A673 (cell line): ENCODE data around the gene CAPN13. TPM values are rescaled to one million over a fixed set of nuclear protein-coding genes. Genes with fewer than 3 reads are reported as not detected.

Experiments
- BruUV-seq: library from RNA; stranded (reverse); fragments of 400-500 nt; replicated peaks from 2 replicates; lab custom pipeline; 2021; lab: Mats Ljungman, UMichigan
- CTCF ChIA-PET: fragments of 300-600 bp; sonication (Branson Sonifier 250); formaldehyde crosslinking; loops from one replicate; lab custom pipeline; 2022; ENCODE audit warnings: antibody characterized with exemption; lab: Charles Lee
- POLR2A ChIA-PET: fragments of 300-600 bp; sonication (Branson Sonifier 250); formaldehyde crosslinking; loops from one replicate; lab custom pipeline; 2022; ENCODE audit warnings: antibody characterized with exemption; ENCODE audit not compliant: low non-redundant PET; lab: Charles Lee
- DNase-seq: peaks from one replicate; pipeline ENCODE4 v3.0.0-alpha.2; 2015; ENCODE audit warnings: low spot score
- H3K27ac ChIP-seq: fragments of 200-600 bp; sonication (generic); 2 replicates; pipeline ENCODE4 v1.5.1; 2016; ENCODE audit warnings: mixed run types, low read depth, mild to moderate bottlenecking, mixed read lengths, antibody characterized with exemption, low read length; ENCODE audit not compliant: poor library complexity, severe bottlenecking
- H3K27me3 ChIP-seq: fragments of 200-600 bp; sonication (generic); replicated peaks from 2 replicates; pipeline ENCODE4 v1.6.1; 2017; ENCODE audit warnings: mixed run types, low read depth, mild to moderate bottlenecking, mixed read lengths, antibody characterized with exemption, low read length; ENCODE audit not compliant: insufficient read depth, poor library complexity
- H3K36me3 ChIP-seq: fragments of 200-600 bp; sonication (generic); 2 replicates; pipeline ENCODE4 v1.6.1; 2016; ENCODE audit warnings: mixed run types, mild to moderate bottlenecking, mixed read lengths, antibody characterized with exemption, low read length; ENCODE audit not compliant: insufficient read depth, poor library complexity, severe bottlenecking
- H3K4me1 ChIP-seq: fragments of 200-600 bp; sonication (generic); 2 replicates; pipeline ENCODE4 v1.6.1; 2017; ENCODE audit warnings: mixed run types, mild to moderate bottlenecking, mixed read lengths, antibody characterized with exemption, low read length; ENCODE audit not compliant: insufficient read depth, poor library complexity, severe bottlenecking
- H3K4me3 ChIP-seq: fragments of 200-600 bp; sonication (generic); 2 replicates; pipeline ENCODE4 v1.5.1; 2016; ENCODE audit warnings: low read depth, mixed run types, mild to moderate bottlenecking, mixed read lengths, low read length; ENCODE audit not compliant: poor library complexity, severe bottlenecking
- H3K9me3 ChIP-seq: fragments of 200-600 bp; sonication (generic); 2 replicates; pipeline ENCODE4 v1.6.1; 2016; ENCODE audit warnings: mixed run types, low read depth, mild to moderate bottlenecking, mixed read lengths, antibody characterized with exemption, low read length; ENCODE audit not compliant: poor library complexity, severe bottlenecking
- CTCF ChIP-seq: fragments of 300-800, 200-600 bp; sonication (generic); conservative IDR thresholded peaks from 2 replicates; pipeline ENCODE4 v1.5.1; 2017; ENCODE audit warnings: low read depth, mild to moderate bottlenecking, antibody characterized with exemption, low read length, moderate library complexity, mixed read lengths
- EZH2 ChIP-seq: fragments of 200-600 bp; sonication (generic); IDR thresholded peaks from 2 replicates; pipeline ENCODE4 v1.6.1; 2017; ENCODE audit warnings: borderline replicate concordance, low read depth, mild to moderate bottlenecking, mixed read lengths, antibody characterized with exemption, low read length; ENCODE audit not compliant: poor library complexity, severe bottlenecking
- intact Hi-C: fragments of 100-400 bp; cut with micrococcal nuclease; formaldehyde crosslinking; loops from one replicate; pipeline ENCODE4 v1.10.0; 2022; ENCODE audit not compliant: unreplicated experiment
- total RNA-seq: library from RNA; stranded (reverse); gene quantifications from 2 replicates; pipeline ENCODE4 v1.2.3, GENCODE V29; 2021

Gene CAPN13
- total RNA-seq, 1 experiment from 2014 or later, result not detected

GRCh38 chr2:30732376-30732775 is 74.9 kb downstream of the CAPN13 start:
- no peaks in the 10 kb centered on the region for H3K4me1 ChIP-seq
- H3K9me3 ChIP-seq, result no peaks in the 10 kb centered on the region
- DNase-seq, result no peak
- no peak overlapping the region for H3K4me3 ChIP-seq
- TF ChIP-seq CTCF, result no peak
- TF ChIP-seq EZH2, result no peak
- no peak overlapping the region for H3K27ac ChIP-seq
- ChIA-PET POLR2A (no interaction called here), CTCF (no interaction called here)
- no peaks in the 10 kb centered on the region for H3K36me3 ChIP-seq
- H3K27me3 ChIP-seq, result no peaks in the 10 kb centered on the region
- intact Hi-C loops, result no loop called here
- BruUV-seq, result no TSS peak

GRCh38 chr2:30731706-30732105 is 75.5 kb downstream of the CAPN13 start:
- H3K4me3 ChIP-seq, result no peak overlapping the region
- BruUV-seq, result no TSS peak
- no peak for DNase-seq
- no peaks in the 10 kb centered on the region for H3K9me3 ChIP-seq
- H3K4me1 ChIP-seq, result no peaks in the 10 kb centered on the region
- no peak overlapping the region for H3K27ac ChIP-seq
- ChIA-PET CTCF (no interaction called here), POLR2A (no interaction called here)
- no peaks in the 10 kb centered on the region for H3K36me3 ChIP-seq
- H3K27me3 ChIP-seq, result no peaks in the 10 kb centered on the region
- TF ChIP-seq CTCF (no peak), EZH2 (no peak)
- intact Hi-C loops, result no loop called here

GRCh38 chr2:30730736-30731647 is 76.3 kb downstream of the CAPN13 start:
- POLR2A ChIA-PET, result no interaction called here
- no peak overlapping the region for H3K27ac ChIP-seq
- no peak for DNase-seq

More at GRCh38 chr2:30730736-30731647, 76.3 kb downstream of the CAPN13 start:
- Histone ChIP-seq H3K4me3 (no peak overlapping the region), H3K36me3 (no peaks in the 10 kb centered on the region), H3K4me1 (no peaks in the 10 kb centered on the region), H3K27me3 (peaks cover 7% of the 10 kb centered on the region), H3K9me3 (no peaks in the 10 kb centered on the region)
- BruUV-seq, result no TSS peak
- CTCF ChIA-PET, result no interaction called here
- intact Hi-C loops, result no loop called here
- TF ChIP-seq CTCF (no peak), EZH2 (no peak)
